NCI-H345 treated with DMSO at 0.1 percent for 48 hours (cell line): ENCODE measurements around the gene GDE1.
A peak's percentile ranks its signal among the peaks of the same experiment; 100 is the strongest.

Experiments
- DNase-seq: peaks from one replicate; lab custom pipeline; 2025; ENCODE audit not compliant: unreplicated experiment; lab: John Stamatoyannopoulos, UW

The GDE1 gene

DNA sequence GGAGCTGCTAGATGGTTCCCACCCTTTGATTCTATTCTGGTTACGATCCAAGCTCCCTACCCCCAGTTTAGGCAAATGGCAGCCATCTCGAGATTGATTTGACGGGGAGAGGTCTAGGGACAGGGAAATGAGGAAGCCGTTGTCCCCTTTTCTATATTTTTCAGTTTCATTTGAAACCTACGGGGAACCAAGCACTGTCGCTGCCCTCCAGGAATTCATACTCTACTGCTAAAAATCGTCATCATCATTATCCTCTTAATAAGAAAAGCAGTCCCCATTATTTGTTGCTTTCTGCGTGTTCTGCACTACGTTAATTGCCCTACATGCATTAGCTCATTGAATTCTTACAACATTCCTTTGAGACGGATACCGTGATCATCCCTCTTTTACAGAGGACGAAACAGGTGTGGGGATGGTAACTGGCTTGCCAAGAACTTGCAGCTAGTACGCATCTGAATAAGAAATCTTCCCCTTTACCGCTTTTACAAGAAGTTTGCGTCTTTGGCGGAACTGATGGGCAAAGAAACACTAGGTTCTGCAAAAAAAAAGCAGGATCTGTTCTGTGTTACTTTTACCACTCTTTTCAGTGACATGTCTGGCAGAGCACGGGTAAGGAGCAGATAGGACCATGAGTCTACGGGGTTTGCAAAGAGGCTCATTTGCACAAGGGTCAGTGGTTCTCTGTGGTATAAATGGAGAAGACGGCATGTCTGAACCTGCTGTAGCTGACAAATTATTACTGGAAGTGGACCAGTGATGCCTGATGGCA is 2.9 kb upstream of the GDE1 start:
- no peak for DNase-seq

DNA sequence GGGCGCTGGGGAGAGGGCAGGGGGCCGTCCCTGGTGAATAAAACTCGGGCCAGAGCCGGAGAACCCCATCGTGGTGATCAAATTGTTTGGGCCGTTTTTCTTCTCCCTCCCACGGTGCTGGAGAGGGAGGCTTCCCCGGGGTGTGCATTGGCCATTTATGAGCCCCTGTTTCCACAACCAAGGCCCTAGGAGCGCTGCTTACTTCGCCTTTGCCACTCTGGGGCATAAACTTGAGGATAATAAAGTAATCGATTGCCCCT is 2.4 kb upstream of the GDE1 start:
- DNase-seq = no peak

DNA sequence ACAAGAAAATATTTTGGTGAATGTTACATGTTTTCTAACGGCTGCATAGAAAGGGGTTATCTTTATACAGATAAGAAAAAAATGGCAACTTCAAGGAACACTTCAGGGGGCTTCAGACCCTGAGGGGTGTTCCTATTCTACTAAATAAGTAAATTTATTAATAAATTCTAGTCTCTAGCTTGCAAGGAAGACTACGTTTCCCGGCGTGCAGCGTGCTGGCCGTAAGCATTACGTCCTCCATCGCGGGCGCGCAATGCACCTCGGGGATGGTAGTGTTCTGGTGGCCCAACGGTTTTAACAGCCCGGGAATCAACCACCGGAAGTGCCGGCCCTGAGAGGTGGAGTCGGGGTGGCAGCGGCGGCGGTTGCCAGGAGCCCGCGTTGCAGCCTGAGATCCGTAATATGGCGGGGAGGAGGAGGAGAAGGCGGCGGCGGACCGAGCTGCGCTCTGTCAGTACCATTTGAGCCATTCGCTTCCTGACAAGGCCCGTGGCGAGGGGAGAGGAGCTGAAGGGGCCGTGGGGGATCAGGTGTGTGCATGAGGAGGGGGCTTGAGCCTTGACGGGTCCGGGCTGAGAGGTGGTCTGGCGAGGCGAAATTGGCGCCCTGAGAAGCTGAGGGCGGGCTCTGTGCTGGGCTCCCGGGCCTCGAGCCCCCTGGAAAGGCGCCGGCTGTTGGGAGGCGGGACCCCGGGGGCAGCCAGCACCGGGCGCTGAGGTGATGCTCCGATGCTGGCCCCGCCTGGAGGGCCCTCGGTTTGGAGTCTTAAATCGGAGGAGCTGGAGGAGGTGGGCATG is 1.9 kb upstream of the GDE1 start, which contains the start of gene CCP110:
Gene CCP110, plus strand, starts transcription at position 384 of the 797 bp plus-strand sequence. CDS start 3,940 bp downstream, outside the sequence.
- peak; percentile 92 for DNase-seq

DNA sequence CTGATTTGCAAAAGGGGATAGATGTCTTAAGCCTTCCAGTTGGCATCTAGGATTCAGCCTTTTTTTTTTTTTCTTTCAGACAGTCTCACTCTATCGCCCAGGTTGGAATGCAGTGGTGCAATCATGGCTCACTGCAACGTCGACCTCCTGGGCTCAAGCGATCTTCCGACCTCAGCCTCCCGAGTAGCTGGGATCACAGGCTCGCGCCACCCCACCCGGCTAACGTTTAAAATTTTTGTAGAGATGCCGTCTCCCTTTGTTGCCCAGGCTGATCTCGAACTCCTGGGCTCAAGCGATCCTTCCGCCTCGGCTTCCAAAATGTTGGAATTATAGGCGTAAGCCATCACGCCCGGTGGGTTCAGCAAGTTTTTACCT is 1.3 kb upstream of the GDE1 start:
- DNase-seq = no peak

DNA sequence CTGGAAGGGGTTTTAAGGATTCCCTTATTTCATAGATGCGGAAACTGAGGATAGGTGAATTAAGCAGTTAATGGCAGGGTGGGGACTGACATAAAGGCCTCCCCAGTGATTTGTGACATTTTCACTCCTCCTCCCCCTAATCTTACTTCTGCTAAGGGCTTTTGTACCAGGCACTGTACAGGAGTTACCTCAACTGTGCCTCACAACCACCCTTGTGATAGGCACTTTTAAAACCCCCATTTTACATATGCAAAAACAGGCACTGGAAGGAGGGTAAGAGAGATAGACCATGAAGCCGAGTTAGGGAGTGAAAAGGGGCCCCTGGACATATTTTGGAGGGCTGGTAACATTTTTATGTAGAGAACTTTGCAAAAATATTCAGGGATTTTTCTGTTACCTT is 862 bp upstream of the GDE1 start:
- DNase-seq = no peak

DNA sequence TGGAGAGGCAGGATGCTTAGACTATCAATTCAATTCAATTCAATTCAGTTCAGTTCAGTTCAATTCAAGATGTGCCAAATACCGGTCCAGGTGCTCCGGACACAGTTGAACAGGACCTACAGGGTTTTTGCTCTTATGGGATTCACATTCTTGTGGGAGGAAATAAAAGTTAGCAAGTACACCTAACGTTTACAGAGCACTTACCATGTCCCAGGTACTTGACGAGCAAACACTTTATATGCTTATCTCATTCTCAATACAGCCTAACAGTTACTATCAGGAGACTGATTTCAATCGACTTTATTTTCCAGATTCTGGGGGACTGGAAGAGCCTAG is 467 bp upstream of the GDE1 start:
- peak; percentile 55 for DNase-seq

DNA sequence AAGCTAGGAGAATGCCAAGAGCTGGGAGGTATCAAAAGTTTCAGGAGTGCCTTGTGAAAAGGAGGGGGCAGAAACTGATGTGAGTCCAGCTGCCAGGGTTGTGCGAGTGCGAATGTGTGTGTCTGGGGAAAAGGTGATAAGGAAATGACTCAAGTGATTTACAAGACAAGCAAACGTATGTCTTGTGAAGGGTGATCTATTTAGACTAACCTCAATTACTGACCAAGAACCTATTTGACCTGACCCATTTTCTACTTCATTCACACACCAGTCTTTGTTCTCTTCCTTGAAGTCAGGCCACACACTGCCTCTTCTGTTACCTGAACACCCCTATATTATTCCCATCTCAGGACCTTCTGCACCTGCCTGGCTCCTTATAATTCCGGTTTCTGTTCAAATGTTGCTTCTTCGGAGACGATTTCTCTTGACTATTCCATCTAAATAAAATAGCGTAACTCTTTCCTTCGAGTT is 1.0 kb downstream of the GDE1 start:
- no peak for DNase-seq

DNA sequence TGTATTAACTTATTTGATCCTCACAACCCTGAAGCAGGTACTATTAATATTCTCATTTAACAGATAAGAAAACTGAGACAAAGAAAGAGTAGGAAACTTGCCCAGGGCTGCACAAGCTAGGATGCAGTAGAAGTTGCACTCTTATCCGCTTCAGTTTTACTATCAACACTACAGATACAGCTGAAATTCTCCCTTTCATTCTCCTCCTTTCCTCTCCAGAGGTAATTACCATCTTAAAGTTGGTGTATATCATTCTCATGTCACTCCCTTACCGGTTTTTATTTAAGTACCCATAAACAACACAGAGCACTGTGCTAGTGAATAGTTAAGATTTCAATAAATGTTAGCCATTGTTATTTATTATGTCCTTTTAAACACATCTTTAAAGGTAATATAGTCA is 3.5 kb downstream of the GDE1 start:
- no peak for DNase-seq

DNA sequence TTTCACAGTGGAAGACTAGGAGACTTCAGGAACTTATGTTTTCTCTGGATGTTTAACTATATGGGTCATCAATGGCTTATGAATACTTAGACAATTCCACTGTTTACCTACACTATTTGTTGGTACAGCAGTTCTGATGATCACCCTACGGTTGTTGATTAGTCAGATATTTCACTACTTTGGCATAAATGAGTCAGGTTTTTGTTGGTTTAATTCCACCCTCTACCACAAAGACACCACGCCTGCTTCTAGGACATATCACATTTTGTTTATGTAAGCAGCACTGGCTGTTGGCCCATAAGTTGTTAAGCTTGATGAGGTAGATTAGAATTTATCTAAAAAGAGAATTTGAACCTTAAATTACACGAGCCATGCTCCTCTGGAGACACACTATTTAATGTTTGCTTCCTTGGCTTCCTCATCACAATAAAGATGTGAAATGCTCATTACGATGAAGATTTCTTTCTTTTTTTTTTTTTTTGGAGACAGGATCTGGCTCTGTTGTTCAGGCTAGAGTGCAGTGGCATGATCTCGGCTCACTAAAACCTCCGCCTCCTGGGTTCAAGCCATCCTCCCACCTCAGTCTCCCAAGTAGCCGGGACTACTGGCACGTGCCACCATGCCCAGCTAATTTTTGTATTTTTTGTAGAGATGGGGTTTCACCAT is 4.3 kb downstream of the GDE1 start:
- DNase-seq = no peak

DNA sequence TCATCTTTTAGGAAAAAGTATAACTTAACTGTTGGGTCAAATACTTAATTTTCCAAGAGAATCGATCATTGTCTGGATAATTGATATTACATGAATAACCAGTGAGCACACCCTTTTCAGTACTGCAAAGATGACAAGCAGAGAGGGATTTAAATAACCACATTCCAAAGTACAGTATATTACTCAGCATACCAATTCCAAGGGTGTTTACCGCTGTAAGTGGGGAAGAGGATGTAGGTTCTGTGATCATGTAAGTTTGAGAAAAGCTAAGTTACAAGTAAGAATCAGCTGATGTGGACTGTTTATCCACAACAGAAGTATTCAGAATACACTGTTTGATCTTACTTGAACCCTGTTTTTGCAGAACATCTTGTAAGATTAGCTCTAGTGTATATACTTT is 6.1 kb downstream of the GDE1 start:
- no peak for DNase-seq

DNA sequence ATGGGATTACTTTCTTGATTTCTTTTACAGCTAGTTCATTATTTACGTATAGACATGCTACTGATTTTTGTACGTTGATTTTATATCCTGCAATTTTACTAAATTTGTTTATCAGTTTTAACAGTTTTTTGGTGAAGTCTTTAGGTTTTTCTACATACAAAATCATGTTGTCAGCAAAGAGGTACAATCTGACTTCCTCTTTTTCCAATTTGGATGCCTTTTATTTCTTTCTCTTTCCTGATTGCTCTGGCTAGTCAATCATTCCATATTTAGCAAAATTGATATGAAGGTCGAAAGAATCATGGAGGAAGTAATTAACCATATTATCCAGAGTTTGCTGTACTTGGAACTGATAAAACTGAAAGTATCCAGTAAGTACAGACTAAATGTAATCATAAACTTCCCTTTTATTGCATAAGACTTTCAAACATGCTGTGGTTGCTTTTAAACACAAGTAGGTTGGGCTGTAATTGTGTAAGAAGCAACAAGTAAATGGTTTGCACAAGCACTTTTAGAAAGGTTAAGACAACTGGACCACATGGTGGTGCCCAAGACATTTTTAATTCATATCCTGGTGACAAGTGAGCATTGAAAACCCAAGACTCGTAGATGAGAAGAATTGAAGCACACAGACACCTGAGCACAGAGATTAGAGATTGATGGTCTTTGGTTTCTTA is 8.4 kb downstream of the GDE1 start:
- DNase-seq = no peak

DNA sequence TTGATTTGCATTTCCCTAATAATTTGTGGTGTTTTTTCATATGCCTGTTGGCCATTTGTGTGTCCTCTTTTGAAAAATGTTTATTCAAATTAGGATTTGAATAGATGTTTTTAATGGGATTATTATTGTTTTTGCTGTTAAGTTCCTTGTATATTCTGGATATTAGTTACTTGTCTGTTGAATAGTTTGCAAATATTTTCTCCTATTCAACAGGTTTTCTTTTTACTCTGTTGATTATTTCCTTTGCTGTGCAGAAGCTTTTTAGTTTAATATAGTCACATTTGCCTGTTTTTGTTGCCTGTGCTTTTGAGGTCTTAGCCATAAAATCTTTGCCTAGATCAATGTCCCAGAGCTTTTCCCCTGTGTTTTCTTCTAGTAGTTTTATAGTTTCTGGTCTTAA is 9.6 kb downstream of the GDE1 start:
- DNase-seq = no peak

DNA sequence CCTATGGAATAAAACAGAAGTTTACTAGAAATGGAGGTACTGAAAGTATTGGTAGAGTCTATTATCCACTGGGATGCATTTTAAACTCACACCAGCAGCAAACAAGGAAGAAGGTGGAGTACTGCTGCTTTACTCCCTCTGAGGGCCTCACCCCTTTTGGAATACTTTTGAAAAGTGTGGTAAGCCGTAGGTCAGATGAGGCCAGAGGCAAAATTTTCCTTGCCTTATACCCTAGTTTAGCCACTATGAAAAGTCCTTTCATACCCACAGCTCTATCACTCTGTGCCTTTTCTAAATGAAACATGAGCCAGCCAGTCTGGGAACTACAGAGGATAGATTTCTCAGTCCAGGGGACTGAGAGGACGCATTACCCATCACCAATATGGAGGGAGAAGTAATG is 14.0 kb downstream of the GDE1 start:
- DNase-seq = no peak

DNA sequence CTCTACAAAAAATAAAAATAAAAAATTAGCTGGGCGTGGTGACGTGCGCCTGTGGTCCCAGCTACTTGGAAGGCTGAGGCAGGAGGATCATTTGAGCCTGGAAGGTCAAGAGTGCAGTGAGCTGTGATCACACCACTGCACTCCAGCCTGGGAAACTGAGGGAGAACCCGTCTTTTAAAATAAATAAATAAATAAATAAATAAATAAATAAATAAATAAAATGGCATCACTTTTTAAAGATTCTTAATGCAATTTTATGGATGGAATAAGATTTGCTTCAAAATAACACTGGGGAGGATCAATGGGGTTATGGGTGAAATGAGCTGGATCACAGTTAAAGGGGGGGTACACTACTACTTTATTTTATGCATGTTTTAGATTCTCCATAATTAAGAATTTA is 14.9 kb downstream of the GDE1 start:
- DNase-seq = no peak

DNA sequence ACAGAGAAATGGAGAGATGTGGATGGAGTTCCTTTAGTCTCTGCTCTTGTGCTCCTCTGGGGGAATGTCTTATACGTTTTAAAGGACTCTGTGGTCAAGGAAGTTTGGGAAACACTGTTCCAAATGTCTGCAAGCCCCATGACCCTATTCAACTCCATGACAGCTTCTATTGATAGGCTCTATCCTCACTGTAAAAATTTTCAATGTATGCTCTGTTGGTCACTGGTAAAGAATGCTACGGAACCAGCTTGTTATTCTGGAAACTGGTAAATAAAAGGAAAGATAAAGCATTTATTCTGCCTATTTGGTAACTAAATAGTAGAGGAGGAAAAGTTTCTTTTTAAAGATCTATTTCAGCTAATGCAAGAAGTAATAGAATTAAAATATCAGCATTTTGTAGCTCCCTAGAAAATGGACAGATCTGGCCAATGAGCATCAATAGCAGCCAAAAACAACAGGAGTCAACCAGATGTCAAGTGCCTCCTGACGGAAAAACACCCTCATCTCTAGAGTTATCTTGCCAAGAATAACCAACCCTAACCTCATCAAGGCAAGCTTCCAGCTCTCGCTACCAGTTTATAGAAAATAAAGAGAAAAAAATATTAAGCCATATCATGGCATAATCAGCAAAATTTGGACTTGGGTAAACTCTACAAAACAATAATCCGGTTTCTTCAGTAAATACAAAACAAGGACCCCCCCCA is 16.1 kb downstream of the GDE1 start:
- DNase-seq = no peak

DNA sequence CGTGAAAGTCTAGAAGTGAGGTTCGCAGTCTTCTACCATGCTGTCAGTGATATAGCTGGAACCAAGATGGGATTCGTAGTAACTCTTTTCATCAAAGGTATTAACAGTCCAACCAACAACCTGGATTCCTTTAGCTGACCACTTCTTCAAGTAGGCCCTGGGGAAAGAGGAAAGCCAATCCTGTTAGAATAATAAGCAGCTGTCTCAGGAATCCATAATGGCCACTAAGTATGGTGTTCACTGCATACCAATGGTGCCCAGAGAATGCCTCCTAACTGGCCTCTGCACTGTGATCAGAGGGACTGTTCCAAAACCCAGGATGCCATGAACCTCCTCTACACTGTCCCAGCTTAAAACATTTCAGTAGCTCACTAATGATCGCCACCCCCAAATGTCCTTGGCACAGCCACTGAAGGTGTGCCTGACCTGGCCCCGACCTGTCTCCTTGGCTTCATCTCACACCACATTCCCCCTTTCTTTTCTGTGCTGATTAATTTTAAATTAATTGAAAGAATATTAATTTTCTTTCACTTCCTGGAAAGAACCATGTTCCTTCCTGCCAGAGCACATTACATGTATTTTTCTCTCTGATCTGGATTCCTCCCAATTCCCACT is 18.3 kb downstream of the GDE1 start:
- DNase-seq = no peak

DNA sequence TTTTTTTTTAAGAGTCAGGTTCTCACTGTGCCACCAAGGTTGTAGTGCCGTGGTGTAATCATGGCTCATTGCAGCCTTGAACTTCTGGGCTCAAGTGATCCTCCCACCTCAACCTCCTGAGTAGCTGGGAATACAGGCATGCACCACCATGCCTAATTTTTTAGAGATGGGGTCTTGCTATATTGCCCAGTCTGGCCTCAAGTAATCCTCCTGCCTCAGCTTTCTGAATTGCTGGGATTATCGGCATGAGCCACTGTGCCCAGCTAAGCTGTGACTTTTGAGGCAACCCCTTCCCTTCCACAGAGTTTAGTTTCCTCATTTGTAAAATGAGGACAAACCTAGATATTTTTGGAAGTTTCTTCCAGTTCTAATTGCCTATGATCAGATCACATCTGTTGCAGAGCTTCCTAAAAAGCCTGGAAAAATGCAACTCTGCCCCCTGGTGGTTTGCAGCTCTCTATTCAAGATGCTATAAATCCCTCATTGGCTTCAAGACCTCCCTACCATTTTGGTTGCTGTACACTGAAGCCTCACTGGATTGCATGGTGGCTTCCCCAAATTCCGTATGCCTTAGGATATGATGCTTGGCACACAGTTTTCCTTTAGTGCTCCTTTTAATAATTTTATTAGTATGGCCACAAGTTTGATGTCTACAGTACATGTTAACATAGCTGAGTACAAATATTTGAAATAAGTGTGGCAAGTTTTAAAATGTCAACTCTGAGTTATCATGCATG is 19.3 kb downstream of the GDE1 start:
- peak; percentile 54 for DNase-seq

DNA sequence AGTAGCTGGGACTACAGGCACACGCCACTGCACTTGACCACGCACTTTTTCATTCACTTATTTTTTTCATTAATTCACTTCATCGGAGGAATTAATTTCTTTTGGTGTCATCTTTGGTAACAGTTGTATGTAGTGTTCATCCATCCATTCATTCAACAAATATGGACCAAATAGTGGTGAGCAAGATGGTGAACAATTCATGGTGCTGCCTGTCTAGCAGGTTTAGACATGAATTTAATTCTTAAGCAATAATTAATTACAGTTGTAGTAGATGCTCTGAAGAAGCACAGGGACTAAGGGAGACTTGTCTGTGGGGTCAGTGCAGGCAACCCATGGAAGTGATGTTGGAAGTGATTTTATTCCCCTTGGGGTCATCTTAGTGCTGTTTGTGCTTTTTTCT is 22.4 kb downstream of the GDE1 start:
- DNase-seq = no peak

DNA sequence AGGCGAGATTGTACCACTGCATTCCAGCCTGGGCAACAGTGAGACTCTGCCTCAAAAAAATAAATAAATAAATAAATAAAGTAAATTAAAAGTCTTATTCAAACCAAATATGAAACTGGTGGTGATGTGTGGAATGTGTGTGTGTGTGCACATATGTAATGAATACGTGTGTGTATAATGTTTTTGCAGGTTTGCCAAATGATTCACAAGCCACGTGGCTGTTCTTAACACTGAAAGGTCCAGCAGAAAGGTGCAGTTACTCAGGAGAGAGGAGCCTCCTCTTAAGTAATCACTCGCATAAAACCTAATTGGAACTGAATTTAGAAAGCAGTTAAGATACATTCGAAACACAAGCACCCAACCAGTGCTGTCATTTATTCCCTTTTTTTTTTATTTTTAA is 22.9 kb downstream of the GDE1 start:
- no peak for DNase-seq

DNA sequence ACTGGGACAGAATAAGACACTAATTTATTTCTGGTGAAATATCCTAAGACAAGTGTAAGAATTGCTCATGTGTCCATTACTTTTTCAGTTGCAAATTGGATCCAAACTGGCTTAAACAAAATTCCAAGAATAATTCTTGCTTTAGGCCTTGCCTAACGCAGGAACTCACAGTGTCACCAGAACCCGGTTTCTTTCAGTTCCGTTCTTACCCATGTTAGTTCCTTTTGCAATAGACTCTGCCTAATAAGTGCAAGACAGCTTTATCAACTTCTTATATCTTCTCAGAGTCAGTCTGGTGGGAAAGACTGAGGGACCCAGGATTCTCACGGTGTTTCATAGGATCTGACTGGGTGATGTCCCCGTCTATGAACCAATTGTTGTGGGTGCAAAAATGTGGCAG is 24.7 kb downstream of the GDE1 start:
- no peak for DNase-seq
